HCT116 (cell line): Measurements from ENCODE around the gene LYPD6. TPM values are rescaled to one million over a fixed set of nuclear protein-coding genes. Genes with fewer than 3 reads are reported as not detected.

Source experiments
- ATAC-seq: fragments of 200-7000 bp; cut with Tn5 transposase; 2 replicates; pipeline ENCODE4 v1.9.1; 2020; ENCODE audit warnings: mild to moderate bottlenecking, moderate library complexity
- BruUV-seq: library from RNA; stranded (reverse); fragments of 400-500 nt; replicated peaks from 2 replicates; lab custom pipeline; 2021; lab: Mats Ljungman, UMichigan
- CTCF ChIA-PET: fragments of 300-600 bp; sonication (Branson Sonifier 250); formaldehyde crosslinking; loops from one replicate; lab custom pipeline; 2021; ENCODE audit warnings: antibody characterized with exemption; lab: Charles Lee
- POLR2A ChIA-PET: fragments of 300-600, 350-600 bp; sonication (Branson Sonifier 250); formaldehyde crosslinking; loops from one replicate; lab custom pipeline; 2021; ENCODE audit warnings: antibody characterized with exemption; lab: Charles Lee
- RAD21 ChIA-PET, 2 experiments: fragments of 300-600 bp; sonication (Branson Sonifier 250); formaldehyde crosslinking; loops; one replicate each; lab custom pipeline; 2023; ENCODE audit warnings: low total read pairs in 2 of 2; ENCODE audit not compliant: uncharacterized antibody in 2 of 2, unreplicated experiment in 2 of 2, low non-redundant PET in 1 of 2; lab: Charles Lee
- DNase-seq: peaks from one replicate; pipeline ENCODE4 v3.0.0-alpha.2; 2010; ENCODE audit warnings: low read depth, low spot score
- H2AFZ ChIP-seq: fragments of 200-600 bp; shearing (Covaris generic), sonication (generic); 2 replicates; pipeline ENCODE4 v1.6.1; 2017; ENCODE audit warnings: low read depth, mixed run types, mixed read lengths, antibody characterized with exemption, low read length; ENCODE audit not compliant: poor library complexity, severe bottlenecking
- H3K27ac ChIP-seq: 2 replicates; pipeline ENCODE4 v1.5.1; 2012; ENCODE audit warnings: low read depth, low read length
- H3K27me3 ChIP-seq: fragments of 200-600 bp; sonication (generic); 2 replicates; pipeline ENCODE4 v1.6.1; 2016; ENCODE audit warnings: mixed run types, low read length, mixed read lengths; ENCODE audit not compliant: insufficient read depth
- H3K36me3 ChIP-seq, 2 experiments: fragments of 200-500 bp in 1 of 2; fragments of 200-600 bp in 1 of 2; sonication (Bioruptor generic) in 1 of 2; sonication (generic) in 1 of 2; 2 replicates each; pipeline versions ENCODE4 v1.5.1 to v1.6.1; 2014 to 2016; ENCODE audit warnings: low read length in 2 of 2, inconsistent platforms in 1 of 2, mixed read lengths in 1 of 2, mixed run types in 1 of 2; ENCODE audit not compliant: insufficient read depth in 2 of 2, control insufficient read depth in 1 of 2
- H3K4me1 ChIP-seq, 2 experiments: fragments of 200-600 bp in 1 of 2; sonication (generic) in 1 of 2; 2 replicates each; pipeline versions ENCODE4 v1.5.1 to v1.6.1; 2012 to 2017; ENCODE audit warnings: low read length in 2 of 2, inconsistent platforms in 1 of 2, mild to moderate bottlenecking in 1 of 2, mixed read lengths in 1 of 2, mixed run types in 1 of 2, moderate library complexity in 1 of 2; ENCODE audit not compliant: insufficient read depth in 2 of 2, control insufficient read depth in 1 of 2
- H3K4me2 ChIP-seq: fragments of 200-600 bp; sonication (generic); 2 replicates; pipeline ENCODE4 v1.6.1; 2017; ENCODE audit warnings: mixed run types, low read length, mixed read lengths
- H3K4me3 ChIP-seq, 2 experiments: fragments of 200-600 bp in 1 of 2; sonication (generic) in 1 of 2; replicated peaks in 1 of 2; 2 replicates each; pipeline ENCODE4 v1.5.1; 2011 to 2016; ENCODE audit warnings: low read length in 2 of 2, control low read depth in 1 of 2, low read depth in 1 of 2, mild to moderate bottlenecking in 1 of 2, mixed read lengths in 1 of 2, mixed run types in 1 of 2
- H3K79me2 ChIP-seq: fragments of 200-600 bp; sonication (generic); 2 replicates; pipeline ENCODE4 v1.6.1; 2017; ENCODE audit warnings: mild to moderate bottlenecking, mixed run types, low read length, moderate library complexity, mixed read lengths; ENCODE audit not compliant: insufficient read depth
- H3K9ac ChIP-seq: fragments of 200-600 bp; sonication (generic); 2 replicates; pipeline ENCODE4 v1.6.1; 2016; ENCODE audit warnings: low read length, mixed read lengths
- H3K9me2 ChIP-seq: fragments of 200-600 bp; sonication (generic), shearing (Covaris generic); 2 replicates; pipeline ENCODE4 v1.6.1; 2017; ENCODE audit warnings: mixed run types, mild to moderate bottlenecking, moderate library complexity; ENCODE audit not compliant: insufficient read depth
- H3K9me3 ChIP-seq, 2 experiments: fragments of 200-500 bp in 1 of 2; fragments of 200-600 bp in 1 of 2; sonication (Bioruptor generic) in 1 of 2; sonication (generic) in 1 of 2; 2 replicates each; pipeline ENCODE4 v1.6.1; 2014 to 2017; ENCODE audit warnings: low read length in 2 of 2, mixed read lengths in 2 of 2, inconsistent platforms in 1 of 2, low read depth in 1 of 2, mild to moderate bottlenecking in 1 of 2, mixed run types in 1 of 2, moderate library complexity in 1 of 2; ENCODE audit not compliant: control insufficient read depth in 1 of 2, insufficient read depth in 1 of 2
- H4K20me1 ChIP-seq: fragments of 200-600 bp; sonication (generic), shearing (Covaris generic); 2 replicates; pipeline ENCODE4 v1.6.1; 2017; ENCODE audit warnings: mixed run types, mild to moderate bottlenecking, moderate library complexity; ENCODE audit not compliant: insufficient read depth
- CBX3 ChIP-seq: IDR thresholded peaks from 2 replicates; pipeline ENCODE4 v1.6.1; 2012; ENCODE audit warnings: low read depth
- EGR1 ChIP-seq: IDR thresholded peaks from 2 replicates; pipeline ENCODE4 v1.6.1; 2012; ENCODE audit warnings: low read depth
- ELF1 ChIP-seq: IDR thresholded peaks from 2 replicates; pipeline ENCODE4 v1.6.1; 2012; ENCODE audit warnings: low read depth, borderline replicate concordance
- EZH2phosphoT487 ChIP-seq: fragments of 200-600 bp; IDR thresholded peaks from 2 replicates; pipeline ENCODE4 v1.6.1; 2018; ENCODE audit warnings: antibody characterized with exemption, borderline replicate concordance
- FOSL1 ChIP-seq: IDR thresholded peaks from 2 replicates; pipeline ENCODE4 v1.6.1; 2012; ENCODE audit warnings: low read depth
- MAX ChIP-seq: IDR thresholded peaks from 2 replicates; pipeline ENCODE4 v1.6.1; 2012
- POLR2AphosphoS5 ChIP-seq: IDR thresholded peaks from 2 replicates; pipeline ENCODE4 v1.6.1; 2011; ENCODE audit warnings: mild to moderate bottlenecking, low read depth, low read length, moderate library complexity
- SIN3A ChIP-seq: IDR thresholded peaks from 2 replicates; pipeline ENCODE4 v1.6.1; 2012; ENCODE audit warnings: low read depth
- TCF7L2 ChIP-seq: IDR thresholded peaks from 2 replicates; pipeline ENCODE4 v1.7.0; 2011; ENCODE audit warnings: borderline replicate concordance, inconsistent platforms; ENCODE audit not compliant: insufficient read depth, insufficient read length; ENCODE audit errors: extremely low read depth
- ZBTB33 ChIP-seq: IDR thresholded peaks from 2 replicates; pipeline ENCODE4 v1.6.1; 2011; ENCODE audit warnings: mild to moderate bottlenecking, low read length, moderate library complexity; ENCODE audit not compliant: insufficient replicate concordance; ENCODE audit errors: extremely low read depth
- ZFX ChIP-seq: fragments of 450-650 bp; IDR thresholded peaks from 2 replicates; pipeline ENCODE4 v1.6.1; 2017
- intact Hi-C: fragments of 100-400 bp; cut with micrococcal nuclease; formaldehyde crosslinking; loops from 2 replicates; pipeline ENCODE4 v1.10.0; 2022
- total RNA-seq: library from RNA; stranded (reverse); gene quantifications from one replicate; pipeline ENCODE4 v1.2.1, GENCODE V29; 2021; ENCODE audit not compliant: unreplicated experiment

The LYPD6 gene
- total RNA-seq, 1 experiment from 2014 or later = 3.0 TPM

GRCh38 chr2:149465873-149466272 lies 135.5 kb downstream of the LYPD6 start:
- CTCF ChIA-PET = no interaction called here
- no peak for ATAC-seq
- Histone ChIP-seq H3K9ac (no peak overlapping the region), H3K27ac (no peak overlapping the region), H3K4me3 (no peak overlapping the region)
- no peak for TF ChIP-seq ZFX
- no peak for TF ChIP-seq SIN3A
- no peak for TF ChIP-seq ELF1
- TF ChIP-seq EZH2phosphoT487 = no peak
- TF ChIP-seq POLR2AphosphoS5 = no peak
- TF ChIP-seq FOSL1 = no peak
- TF ChIP-seq ZBTB33 = no peak
- TF ChIP-seq CBX3 = no peak
- no peak for TF ChIP-seq TCF7L2
- no peak for TF ChIP-seq EGR1
- TF ChIP-seq MAX = no peak
- TF ChIP-seq, all 23 proteins: peak for 0
- no peaks in the 10 kb centered on the region for H3K9me3 ChIP-seq
- no peak overlapping the region for H3K4me2 ChIP-seq
- intact Hi-C loops = no loop called here
- POLR2A ChIA-PET = no interaction called here
- no peak for DNase-seq
- H2AFZ ChIP-seq = no peak overlapping the region
- no peaks in the 10 kb centered on the region for H3K27me3 ChIP-seq
- no peaks in the 10 kb centered on the region for H3K9me2 ChIP-seq
- H3K36me3 ChIP-seq = no peaks in the 10 kb centered on the region
- H3K4me1 ChIP-seq = no peaks in the 10 kb centered on the region
- no TSS peak for BruUV-seq
- H3K79me2 ChIP-seq = no peaks in the 10 kb centered on the region
- no peaks in the 10 kb centered on the region for H4K20me1 ChIP-seq
- RAD21 ChIA-PET = no interaction called here
